ENCODE results near the gene RBM4.
A peak's percentile ranks its signal among the peaks of the same experiment; 100 is the strongest.

The RBM4 gene

DNA sequence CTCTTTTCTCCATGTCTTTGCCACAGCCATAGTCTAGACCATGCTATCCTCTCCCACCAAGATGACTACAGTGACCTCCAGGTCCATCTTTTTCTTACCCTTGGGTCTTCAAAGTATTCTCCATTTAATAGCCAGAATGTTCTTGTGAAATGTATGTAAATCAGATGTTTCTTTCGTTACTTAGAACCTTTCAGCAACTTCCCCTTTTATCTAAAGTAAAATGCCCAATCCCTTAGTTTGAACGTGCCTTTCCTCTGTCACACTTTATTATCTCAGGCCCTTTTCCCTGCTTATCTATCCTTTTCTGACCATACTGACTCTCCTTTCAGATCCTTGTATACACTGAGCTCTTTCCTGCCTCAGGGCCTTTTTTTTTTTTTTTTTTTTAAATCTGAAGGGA is 21.3 kb downstream of the RBM4 start:
- DNase-seq: no peak

DNA sequence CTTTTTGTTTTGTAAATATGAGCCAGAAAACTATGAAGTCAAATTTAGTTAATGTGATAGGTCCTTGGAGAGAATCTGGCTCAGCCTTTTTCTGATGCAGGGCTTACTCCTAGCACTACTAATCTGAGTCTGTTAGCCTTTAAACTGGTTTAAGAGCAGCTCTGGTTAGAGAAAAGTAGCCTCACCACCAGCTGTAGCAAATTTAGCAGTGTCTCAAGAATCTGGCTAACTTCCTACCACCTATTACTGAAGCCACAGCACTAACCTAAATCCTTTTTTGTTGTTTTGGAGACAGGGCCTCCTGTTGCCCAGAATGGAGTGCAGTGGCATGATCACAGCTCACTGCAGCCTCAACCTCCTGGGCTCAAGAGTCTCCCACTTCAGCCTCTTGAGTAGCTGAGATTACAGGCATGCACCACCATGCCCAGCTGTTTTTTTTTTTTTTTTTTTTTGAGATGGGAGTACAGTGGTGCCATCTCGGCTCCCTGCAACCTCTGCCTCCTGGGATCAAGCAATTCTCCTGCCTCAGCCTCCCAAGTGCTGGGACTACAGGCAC is 25.3 kb downstream of the RBM4 start:
- no peak for DNase-seq

DNA sequence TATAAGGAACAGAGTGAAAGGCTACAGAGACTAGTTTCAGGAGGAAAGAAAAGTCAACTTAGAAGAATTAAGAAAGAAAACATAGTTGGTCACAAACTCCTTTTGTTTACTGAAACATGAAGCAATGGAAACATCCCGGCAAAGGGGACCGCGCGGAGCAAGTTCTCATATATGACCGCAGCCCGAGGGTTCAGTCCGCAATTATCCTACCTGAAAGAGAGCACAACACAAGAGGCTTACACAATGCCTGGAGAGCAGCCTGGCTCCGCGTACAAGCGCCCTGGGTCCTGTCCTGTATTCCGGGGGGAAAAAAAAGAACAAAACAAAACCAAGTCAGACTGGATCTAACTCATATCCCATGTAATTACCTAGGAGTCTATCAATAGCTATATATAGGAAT is 26.9 kb downstream of the RBM4 start:
- no peak for DNase-seq

DNA sequence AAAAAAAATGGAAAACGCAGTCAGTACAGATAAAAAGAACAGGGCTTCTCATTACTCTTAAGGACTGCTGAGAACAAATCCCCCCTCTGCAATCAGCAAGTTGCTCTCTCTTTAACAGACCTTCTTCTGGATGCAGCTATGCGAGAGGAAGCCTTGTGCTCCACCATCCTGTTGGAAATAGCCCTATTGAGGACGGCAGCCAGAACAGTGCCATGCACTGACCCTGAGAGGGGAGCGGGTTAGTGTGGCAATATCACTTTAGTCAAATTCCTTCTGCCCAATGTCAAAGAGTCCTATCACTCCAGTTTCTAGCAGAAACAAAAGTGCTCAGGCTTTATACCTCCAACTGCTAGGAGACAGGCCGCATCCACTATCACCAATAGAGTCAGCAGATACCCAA is 32.3 kb downstream of the RBM4 start:
- DNase-seq: no peak

DNA sequence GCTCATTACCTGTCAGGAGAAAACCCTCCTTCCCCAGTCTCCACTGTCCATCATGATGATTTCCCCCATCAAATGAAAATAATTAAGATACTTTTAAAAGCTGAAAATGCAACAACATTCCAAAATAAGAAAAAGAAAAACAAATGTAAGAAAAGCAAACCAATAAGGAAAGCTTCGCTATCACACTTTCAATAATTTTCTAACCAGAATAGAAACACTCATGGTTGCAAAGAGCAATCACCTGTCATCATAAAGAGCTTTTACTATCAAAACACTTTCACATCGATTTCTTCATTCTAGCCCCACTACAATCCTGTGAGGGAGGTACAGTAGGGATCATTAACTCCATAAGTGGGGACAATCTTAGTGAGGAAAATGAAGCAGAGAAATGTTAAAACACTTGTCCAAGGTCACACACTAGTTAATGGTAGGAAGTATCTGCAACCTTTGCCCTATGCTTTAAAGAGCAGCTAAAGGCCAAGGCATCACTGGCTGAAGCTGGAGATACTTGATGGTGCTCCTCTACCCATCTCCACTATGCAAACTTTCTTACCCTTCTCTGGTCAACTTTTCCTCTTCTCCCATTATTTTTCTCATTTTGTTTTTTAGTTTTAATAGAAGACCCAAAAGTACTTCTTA is 36.6 kb downstream of the RBM4 start:
- peak; percentile 29 for DNase-seq

DNA sequence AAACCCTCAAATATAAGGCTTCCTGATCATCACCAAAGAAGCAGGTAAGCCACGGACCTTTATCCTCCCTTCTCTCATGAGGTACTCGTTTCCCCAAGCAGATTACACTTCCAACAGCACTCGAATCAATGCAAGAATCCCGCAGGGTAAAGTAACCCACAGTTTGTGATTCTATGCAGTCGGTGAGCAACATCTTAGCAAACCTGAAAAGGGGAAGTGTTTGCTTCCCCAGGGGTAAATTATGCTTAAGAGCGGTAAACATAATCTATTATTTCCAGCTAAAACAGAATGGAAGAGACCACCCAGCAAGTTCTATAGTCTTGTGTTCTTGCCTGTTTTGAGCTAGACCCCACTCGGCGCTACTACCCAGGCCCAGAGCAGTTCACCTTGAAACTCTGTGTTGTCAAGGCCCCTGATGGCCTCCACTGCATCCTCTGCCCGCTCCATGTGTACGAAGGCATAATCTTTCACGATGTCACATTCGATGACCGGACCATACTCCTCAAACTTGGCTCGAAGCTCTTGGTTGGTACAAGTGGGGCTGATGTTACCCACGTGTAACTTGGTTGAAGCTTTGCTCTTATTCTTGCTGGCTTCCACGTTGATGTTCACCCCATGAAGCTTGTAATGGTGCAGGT is 37.9 kb downstream of the RBM4 start:
- no peak for DNase-seq

DNA sequence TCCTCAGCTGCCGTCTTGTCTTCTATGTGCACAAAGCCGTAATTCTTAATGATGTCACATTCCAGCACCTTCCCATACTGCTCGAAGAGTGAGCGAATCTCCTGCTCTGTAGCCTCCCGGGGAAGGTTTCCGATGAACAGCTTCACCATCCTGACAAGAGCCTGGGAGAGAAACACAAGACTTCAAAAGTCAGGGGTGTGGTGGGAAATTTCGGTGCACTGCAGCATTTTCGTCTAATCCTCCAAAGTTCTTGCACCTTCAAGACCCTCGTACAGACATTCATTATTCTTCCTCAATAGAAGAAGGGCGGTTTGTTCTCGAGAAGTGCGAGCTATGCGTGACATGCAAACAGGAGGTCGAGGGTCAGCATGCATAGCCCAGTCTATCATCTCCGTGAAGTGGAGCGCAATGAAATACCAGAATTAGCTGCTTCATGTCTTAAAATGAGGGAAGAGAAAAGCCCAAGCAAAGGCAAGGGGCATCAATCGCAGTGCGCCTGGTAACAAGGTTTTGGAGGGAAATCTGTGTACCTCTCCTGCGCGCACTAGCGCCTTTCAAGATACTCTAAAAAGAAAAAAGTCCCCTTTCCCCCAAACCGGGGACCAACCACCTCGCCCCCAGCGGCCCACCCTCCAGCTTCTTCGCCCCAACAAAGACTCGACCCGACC is 38.6 kb downstream of the RBM4 start:
- DNase-seq: no peak

DNA sequence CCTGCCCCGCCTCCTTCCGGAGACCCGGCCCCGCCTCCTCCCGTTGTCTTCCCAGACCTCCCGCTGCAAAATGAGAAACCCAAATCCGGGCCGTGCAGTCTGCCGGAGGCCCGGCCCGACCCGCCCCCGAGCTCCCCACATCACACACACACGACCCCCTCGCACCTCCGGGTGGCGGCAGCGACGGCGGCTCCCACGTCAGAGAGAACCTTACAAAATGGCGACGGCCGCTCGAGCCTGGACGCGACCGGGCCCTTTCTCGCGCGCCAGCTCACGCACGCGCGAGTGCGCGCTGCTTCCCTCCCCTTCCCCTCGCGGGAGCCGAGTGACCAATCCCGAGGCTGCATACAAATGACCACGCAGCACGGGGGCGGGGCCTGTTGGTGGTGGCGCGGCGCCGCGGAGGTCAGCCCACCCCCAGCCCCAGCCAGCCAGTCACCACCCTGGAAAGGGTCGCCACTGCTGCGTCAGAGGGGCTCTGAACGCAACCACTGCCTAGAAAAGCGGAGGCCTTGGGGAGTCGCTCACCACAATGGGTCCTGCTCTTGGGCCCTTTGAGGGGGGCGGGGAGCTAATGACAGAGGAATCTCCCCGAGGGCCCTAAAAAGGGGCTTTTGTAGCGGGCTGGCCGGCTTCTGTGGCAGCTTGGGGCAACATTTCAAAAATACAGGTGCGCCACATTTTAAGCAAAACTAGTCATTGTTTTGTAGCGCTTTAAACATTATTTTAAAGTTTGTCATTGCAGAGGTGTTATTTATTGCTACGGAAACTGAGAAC is 39.3 kb downstream of the RBM4 start, which contains the start of gene RBM4B:
TSS of gene RBM4B (minus strand) at position 289 of the 777 bp plus-strand sequence. CDS start 808 bp downstream, outside the sequence.
- DNase-seq: peak; percentile 97

DNA sequence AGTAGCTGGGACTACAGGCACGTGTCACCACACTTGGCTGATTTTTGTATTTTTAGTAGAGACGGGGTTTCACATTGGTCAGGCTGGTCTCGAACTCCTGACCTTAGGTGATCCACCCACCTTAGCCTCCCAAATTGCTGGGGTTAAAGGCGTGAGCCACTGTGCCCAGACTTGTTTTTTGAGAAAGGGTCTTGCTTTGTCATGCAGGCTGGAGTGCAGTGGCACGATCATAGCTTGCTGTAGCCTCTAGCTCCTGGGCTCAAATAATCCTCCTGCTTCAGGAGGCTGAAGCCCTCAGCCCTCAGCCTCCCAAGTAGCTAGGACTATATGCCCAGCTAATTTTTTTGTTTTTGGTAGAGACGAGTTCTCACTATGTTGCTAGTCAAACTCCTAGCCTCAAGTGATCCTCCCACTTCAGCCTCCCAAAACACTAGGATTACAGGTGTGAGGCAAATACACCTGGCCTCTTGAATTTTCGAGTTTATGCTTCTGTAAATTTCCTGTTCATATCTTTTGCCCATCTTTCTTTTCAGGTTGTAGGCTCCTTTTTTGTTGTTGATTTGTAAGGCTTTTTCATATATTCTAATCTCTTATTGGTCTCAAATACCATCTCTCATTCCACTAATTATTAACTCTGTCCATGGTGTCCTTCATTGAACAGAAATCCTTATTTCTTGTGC is 42.6 kb downstream of the RBM4 start:
- no peak for DNase-seq

DNA sequence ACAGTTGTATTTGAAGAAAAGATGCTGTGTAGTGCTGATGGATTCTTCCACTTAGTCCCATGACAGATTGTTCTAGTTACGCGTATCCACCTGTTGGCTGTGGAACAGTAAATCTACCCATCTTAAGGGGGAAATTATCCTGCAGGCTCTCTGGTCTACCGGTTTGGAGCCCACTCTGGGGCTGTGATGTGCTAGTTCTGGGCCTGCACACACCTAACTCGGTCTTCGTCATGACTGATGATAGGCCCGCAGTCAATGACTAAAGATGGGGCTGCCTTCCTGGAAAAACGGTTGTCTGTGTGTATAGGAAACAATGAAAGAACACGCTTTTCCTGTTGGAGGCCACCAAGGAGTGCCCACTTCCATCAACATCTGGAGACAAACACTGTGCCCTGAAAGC is 45.4 kb downstream of the RBM4 start:
- DNase-seq: no peak

DNA sequence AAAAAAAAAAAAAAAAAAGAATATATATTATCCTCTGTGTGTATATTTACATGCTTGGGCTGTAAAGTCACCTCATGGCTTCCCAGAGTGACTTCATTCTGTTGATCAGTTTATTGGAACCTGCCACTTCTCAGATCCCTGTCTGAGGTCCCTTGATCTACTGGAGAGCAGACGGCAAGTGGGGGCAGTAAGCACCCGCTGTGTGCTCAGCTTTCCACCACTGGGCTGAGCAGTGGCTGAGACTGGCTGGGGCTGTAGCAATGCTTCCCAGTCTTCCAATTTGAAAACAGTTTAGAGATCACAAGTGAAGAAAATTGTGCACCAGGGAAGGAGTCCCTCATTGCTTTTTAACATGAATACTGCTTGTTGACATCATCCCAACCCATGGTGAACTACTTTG is 46.1 kb downstream of the RBM4 start:
- DNase-seq: no peak

DNA sequence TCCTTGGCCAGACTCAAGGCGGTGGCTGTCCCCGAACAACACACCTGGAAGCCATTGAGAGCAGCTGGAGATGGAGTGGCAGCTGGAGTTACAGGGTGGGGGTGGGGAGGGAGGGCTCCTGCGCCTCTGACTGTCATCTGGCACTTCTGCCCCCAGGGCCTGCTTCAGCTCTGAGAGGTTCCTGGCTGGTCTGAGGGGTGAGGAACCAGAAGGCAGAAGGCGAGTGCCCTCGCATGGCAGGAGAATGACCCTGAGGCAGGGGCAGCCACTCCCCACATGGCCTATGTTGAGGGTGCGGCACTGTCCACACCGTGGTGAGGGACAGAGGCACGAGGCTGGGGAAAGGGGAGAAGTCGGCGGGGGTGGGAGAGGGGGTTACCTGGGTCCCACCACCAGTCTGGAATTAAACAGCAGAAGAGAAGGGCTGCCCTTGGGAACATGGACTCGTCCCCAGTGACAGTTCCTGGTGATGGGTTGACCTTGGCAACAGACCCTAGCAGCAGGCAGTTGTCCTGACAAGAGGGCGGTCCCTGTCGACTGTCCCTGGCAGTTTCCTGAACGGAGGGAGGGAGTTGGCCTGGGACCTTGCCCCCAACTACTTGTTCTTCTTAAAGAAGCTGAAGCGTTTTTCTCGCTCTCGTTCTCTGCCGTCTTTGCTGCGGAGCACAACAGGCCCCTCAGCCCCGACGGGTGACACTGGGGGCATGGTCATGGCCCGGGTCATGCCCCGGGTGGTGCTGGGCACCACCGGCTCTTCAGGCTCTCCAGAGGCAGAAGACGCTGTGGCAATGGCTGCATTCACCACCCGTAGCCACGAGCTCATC is 47.0 kb downstream of the RBM4 start:
- peak; percentile 28 for DNase-seq

DNA sequence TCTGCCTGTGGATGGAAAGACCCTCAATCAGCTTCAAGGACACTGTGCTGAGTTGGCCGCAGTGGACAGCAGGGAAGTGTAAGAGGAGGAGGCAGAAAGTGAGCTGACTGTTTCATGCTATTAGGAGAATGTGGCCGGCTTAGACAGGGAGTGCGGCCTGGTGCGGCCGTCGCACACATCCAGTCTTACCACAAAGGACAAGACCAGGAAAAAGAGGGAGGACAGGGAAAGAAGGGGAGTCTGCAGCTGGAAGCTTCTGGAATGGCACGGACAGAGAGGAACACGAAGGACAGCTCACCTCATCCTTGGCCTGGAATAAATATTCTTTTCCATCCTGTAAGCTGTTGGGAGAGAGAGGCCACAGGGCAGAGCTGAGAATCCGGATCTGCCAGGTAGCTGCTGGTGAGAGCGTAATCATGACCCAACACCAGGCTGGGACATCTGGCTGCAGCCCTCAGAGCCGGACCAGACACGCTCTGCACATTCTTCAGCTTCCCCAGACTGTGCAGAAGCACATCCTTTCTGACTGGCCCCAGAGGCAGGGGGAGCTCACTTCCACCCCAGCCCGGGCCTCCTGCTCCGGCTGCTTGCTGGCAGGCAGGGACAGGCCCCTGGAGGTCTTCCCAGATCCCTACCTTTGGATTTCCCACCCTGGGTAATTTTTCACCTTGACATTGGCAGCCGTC is 47.7 kb downstream of the RBM4 start:
- no peak for DNase-seq

DNA sequence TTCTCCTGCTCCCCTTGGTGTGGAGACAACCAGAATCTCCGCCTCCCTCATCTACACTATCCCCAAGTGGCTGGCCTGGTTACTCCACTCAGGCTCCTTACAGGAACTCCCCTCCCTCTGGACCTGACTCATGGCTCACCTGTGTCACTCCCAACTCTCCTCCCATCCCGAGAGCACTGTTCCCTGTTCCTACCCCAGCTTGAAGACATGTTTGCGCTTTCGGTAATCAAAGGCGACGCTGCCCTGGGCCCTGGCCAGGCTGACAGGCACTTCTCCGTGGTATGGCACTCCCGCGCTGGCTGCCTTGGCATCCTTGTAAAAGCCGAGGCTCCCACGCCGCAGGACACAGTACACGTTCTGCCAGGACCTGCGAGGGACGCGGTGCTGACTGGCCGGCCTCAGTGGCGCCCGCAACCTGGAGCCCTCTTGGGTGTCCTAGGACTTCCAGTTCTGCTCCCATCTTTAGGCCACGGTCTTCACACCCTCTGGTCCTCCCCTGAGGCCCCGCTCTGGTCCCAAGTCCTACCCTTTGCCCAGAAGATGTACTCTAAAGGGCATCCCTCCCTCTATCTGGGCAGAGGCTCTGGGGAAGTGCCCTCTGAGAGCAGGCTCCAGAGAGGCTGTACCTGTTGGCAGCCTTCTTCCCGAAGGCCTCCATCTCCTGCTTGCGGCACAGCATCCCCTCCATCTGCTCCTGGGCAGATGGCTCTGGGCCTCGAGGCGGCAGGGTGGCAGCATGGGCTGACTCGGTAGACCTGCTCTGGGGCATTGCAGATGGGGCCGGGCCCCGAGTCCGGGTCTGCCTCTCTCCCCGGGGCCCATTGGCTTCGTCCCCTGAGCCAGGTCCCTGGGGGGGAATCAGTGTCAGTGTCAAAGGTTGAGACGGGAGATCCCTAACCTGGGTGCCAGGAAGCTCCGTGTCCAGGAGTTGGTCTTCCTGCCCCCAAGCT is 48.6 kb downstream of the RBM4 start:
- DNase-seq: no peak

DNA sequence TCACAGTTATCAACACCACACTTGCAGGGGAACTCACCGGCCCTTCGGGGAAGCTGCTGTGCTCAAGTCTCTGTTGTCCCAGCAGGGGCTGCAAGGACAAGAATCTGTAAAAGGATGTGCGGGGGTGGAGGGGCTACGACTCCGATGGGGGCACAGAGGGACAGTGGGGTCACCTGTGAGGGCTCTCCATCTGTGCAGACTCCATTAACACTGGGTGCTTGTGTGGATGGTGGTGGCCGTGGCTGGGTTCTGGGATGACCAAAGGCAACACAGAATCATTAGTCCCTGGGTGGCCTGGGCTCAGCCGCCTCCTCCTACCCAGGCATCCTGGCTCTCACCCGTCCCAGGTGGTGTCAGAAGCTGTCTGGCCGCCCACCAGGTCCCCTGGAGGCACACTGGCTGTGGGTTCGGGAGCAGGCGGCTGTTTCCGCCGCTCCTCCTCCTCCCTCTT is 49.4 kb downstream of the RBM4 start:
- DNase-seq: no peak

DNA sequence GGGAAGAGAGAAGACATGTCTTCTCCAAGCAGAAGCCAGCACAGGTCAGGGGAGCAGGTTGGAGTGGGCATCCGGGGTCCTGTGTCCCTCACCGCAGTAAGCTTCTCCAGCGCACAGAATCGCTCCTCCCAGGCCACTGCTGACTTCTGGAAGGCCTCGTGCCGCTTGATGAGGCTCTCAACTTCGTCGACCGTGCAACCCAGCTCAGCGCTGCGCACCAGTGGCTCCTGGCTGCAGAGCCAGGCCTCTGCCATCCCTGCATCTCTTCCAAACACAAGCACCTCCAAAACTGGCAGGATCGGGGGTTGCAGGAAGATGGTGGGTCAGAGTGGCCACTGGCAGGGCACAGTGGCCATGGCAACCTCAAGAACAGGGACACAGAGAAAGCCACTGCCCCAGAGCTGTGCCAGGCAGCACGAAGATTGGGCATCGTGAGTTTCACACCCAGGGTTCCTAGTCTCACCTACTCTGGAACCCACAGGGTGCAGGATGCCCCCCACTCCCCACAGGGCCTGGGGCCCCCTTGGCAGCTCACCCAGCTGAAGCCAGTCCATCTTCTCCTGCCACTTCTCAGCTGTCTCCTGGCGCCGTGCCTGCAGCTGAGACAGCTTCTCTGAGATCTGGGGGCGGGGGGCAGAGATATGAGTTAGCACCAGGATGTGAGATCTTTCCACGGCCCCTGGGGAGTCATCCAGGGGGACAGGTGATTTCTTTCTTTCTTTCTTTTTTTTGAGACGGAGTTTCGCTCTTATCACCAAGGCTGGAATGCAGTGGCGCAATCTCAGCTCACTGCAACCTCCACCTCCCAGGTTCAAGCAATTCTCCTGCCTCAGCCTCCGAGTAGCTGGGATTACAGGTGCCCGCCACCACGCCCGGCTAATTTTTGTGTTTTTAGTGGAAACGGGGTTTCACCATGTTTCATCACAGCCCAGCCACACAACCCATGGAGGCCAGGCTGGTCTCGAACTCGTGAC is 50.3 kb downstream of the RBM4 start:
- no peak for DNase-seq

DNA sequence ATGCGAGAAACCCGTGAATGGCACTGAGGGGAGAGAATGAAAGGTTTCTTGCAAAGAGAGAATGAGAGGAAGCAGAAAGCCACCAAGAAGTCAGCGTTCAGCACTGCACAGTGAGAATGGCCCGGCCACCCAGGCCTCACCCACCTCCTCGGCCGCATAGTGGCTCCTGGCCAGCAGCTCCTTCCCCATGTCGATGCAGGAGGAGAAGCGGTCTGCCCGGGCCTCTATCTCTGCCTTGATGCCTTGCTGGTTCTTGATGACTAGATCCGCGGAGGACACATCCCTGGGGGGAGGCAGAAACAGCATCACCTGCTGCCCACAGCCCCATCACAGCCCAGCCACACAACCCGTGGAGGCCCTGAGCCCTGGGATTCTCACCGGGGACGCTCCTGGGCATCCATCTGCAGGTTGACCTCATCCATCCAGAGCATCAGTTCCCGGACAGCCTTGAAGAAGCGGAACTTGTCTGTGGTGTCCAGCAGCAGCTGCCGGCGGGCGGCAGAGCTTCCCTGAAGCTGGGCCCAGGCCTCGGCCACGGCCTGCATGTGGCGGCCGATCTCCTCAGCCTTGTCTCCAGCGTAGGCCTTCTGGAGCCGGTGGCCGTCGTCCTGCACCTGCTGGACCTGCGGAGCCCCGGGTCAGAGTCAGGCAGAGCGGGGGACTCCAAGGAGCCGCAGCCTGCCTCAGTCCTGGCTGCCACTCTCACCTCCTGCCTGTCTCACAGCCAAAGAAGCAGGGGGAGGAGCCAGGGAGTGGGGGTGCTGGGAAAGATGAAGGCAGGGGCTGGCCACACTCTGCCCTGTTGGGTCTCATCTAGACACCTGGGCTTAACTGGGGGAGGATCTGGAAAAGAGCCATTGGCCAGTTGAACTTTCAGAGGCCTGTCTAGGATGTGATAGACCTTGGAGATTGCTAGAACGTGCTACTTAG is 51.4 kb downstream of the RBM4 start:
- DNase-seq: no peak

All from NCI-H345 (cell line).